ENCODE data around the gene DDX1. TPM values are rescaled to one million over a fixed set of nuclear protein-coding genes. Genes with fewer than 3 reads are reported as not detected.

Gene DDX1
- polyA plus RNA-seq, 1 donor (not counting 4 experiments of a cell fraction or from before 2014, with no cell fraction given) = 140 TPM

DNA sequence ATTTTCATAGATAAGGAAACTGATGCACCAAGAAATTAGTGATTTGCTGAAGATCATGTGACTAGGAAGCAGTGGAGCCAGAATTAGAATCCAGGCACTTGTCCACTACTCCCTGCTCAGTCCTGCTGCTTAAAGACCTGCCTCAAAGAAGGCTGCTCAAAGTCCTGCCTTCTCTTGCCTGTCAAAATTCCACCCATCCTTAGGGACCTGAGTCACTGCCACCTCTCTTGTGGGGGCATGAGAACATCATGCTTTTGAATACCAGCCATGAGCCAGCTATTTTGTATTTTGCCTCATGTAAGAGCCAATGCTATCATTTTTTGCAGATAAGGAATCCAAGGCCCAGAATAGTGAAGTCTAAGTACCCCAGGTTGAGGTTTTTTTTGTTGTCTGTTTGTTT, 47.1 kb downstream of the DDX1 start:
- peaks cover 17% of the 10 kb centered on the region for H3K4me1 ChIP-seq (ENCODE audit: control insufficient read depth, extremely low read depth, insufficient read depth, low read length)
- no peaks in the 10 kb centered on the region for H3K9me1 ChIP-seq (ENCODE audit: control insufficient read depth, extremely low read depth, insufficient read depth, low read length)
- no peak for TF ChIP-seq EZH2 (IDR thresholded peaks at IDR 0.05; ENCODE audit: low read length)
- TF ChIP-seq, protein P1, sequence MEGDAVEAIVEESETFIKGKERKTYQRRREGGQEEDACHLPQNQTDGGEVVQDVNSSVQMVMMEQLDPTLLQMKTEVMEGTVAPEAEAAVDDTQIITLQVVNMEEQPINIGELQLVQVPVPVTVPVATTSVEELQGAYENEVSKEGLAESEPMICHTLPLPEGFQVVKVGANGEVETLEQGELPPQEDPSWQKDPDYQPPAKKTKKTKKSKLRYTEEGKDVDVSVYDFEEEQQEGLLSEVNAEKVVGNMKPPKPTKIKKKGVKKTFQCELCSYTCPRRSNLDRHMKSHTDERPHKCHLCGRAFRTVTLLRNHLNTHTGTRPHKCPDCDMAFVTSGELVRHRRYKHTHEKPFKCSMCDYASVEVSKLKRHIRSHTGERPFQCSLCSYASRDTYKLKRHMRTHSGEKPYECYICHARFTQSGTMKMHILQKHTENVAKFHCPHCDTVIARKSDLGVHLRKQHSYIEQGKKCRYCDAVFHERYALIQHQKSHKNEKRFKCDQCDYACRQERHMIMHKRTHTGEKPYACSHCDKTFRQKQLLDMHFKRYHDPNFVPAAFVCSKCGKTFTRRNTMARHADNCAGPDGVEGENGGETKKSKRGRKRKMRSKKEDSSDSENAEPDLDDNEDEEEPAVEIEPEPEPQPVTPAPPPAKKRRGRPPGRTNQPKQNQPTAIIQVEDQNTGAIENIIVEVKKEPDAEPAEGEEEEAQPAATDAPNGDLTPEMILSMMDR (optimal IDR thresholded peaks at IDR 0.05 in 1 of 3, IDR thresholded peaks at IDR 0.05 in 1 of 3, conservative IDR thresholded peaks at IDR 0.05 in 1 of 3; ENCODE audit: extremely low read depth in 1 of 3, insufficient read depth in 2 of 3, low read length in 3 of 3) = no peak
- no peaks in the 10 kb centered on the region for H4K20me1 ChIP-seq (ENCODE audit: control insufficient read depth, extremely low read depth, insufficient read depth, low read length)
- H3K36me3 ChIP-seq (ENCODE audit: control insufficient read depth in 2 of 2, extremely low read depth in 1 of 2, insufficient read depth in 2 of 2, low read length in 2 of 2) = peaks cover 0 to 5% of the 10 kb centered on the region in 2 experiments
- H3K4me2 ChIP-seq (ENCODE audit: control insufficient read depth, extremely low read depth, insufficient read depth, low read depth, low read length) = no peak overlapping the region
- FAIRE-seq (no peak), DNase-seq (ENCODE audit: low read depth, low spot score) (peak; percentile 32)
- no peaks in the 10 kb centered on the region for H3K9me3 ChIP-seq (ENCODE audit: control insufficient read depth, low read depth, low read length)
- no peak overlapping the region for H2AFZ ChIP-seq (ENCODE audit: control insufficient read depth, low read length)
- no peaks in the 10 kb centered on the region for H3K79me2 ChIP-seq (ENCODE audit: control insufficient read depth, insufficient read depth, low read length)
- no peak overlapping the region for H3K9ac ChIP-seq (ENCODE audit: control insufficient read depth, extremely low read depth, insufficient read depth, low read length)
- no peak overlapping the region for H3K4me3 ChIP-seq (ENCODE audit: control insufficient read depth in 2 of 3, extremely low read depth in 1 of 3, insufficient read depth in 2 of 3, low read depth in 1 of 3, low read length in 3 of 3)
- no peaks in the 10 kb centered on the region for H3K27me3 ChIP-seq (ENCODE audit: control insufficient read depth, extremely low read depth, insufficient read depth, low read length)
- dilution Hi-C loops (cut with MboI; ENCODE audit: extremely low pct_ligation_motif_present, low sequenced_read_pairs) = no loop called here
- H3K27ac ChIP-seq (ENCODE audit: control insufficient read depth, insufficient read depth, low read length) = no peak overlapping the region

DNA sequence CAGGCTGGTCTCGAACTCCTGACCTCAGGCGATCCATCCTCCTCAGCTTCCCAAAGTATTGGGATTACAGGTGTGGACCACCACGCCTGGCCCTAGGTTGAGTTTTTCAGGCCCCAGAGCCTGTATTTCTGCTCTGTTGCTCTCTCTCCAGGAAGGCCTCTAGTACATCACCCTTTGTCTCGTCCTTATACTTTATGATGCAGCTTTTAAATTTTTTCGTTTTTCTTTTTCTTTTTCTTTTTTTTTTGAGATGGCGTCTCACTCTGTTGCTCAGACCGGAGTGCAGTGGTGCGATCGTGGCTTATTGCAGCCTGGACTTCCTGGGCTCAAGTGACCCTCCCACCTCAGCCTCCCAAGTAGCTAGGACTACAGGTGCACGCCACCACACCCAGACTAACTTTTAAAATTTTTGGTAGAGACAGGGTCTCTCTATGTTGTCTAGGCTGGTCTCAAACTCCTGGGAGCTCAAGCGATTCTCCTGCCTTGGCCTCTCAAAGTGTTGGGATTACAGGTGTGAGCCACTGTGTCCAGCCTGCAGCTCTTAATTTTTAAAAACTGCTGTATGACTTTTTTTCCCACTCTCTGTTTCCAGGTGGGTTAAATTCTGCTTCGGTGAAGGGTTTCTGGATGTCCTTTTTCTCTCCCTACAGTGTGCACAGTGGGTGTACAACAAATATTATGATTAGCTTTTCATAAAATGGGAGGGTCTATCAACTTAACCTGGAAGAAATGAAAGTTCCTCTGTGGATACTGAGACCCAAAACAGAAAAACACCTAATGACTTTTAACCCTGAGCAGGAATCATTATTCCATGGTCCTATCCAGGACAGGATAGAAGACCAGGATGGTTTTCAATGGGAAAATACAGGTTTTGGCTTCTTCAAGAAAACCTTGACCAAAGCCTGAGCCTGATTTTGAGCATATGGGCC, 47.9 kb downstream of the DDX1 start:
- peaks cover 0 to 5% of the 10 kb centered on the region in 2 experiments for H3K36me3 ChIP-seq (ENCODE audit: control insufficient read depth in 2 of 2, extremely low read depth in 1 of 2, insufficient read depth in 2 of 2, low read length in 2 of 2)
- H3K9ac ChIP-seq (ENCODE audit: control insufficient read depth, extremely low read depth, insufficient read depth, low read length) = no peak overlapping the region
- H3K27ac ChIP-seq (ENCODE audit: control insufficient read depth, insufficient read depth, low read length) = no peak overlapping the region
- H3K9me1 ChIP-seq (ENCODE audit: control insufficient read depth, extremely low read depth, insufficient read depth, low read length) = no peaks in the 10 kb centered on the region
- DNase-seq (ENCODE audit: low read depth, low spot score) (no peak), FAIRE-seq (no peak)
- H3K9me3 ChIP-seq (ENCODE audit: control insufficient read depth, low read depth, low read length) = no peaks in the 10 kb centered on the region
- dilution Hi-C loops (cut with MboI; ENCODE audit: extremely low pct_ligation_motif_present, low sequenced_read_pairs) = no loop called here
- H3K4me1 ChIP-seq (ENCODE audit: control insufficient read depth, extremely low read depth, insufficient read depth, low read length) = peaks cover 24% of the 10 kb centered on the region
- H3K4me3 ChIP-seq (ENCODE audit: control insufficient read depth in 2 of 3, extremely low read depth in 1 of 3, insufficient read depth in 2 of 3, low read depth in 1 of 3, low read length in 3 of 3) = no peak overlapping the region
- H2AFZ ChIP-seq (ENCODE audit: control insufficient read depth, low read length) = no peak overlapping the region
- H4K20me1 ChIP-seq (ENCODE audit: control insufficient read depth, extremely low read depth, insufficient read depth, low read length) = no peaks in the 10 kb centered on the region
- H3K27me3 ChIP-seq (ENCODE audit: control insufficient read depth, extremely low read depth, insufficient read depth, low read length) = no peaks in the 10 kb centered on the region
- no peak overlapping the region for H3K4me2 ChIP-seq (ENCODE audit: control insufficient read depth, extremely low read depth, insufficient read depth, low read depth, low read length)
- no peaks in the 10 kb centered on the region for H3K79me2 ChIP-seq (ENCODE audit: control insufficient read depth, insufficient read depth, low read length)
- no peak for TF ChIP-seq EZH2 (IDR thresholded peaks at IDR 0.05; ENCODE audit: low read length)
- TF ChIP-seq, protein P1 (optimal IDR thresholded peaks at IDR 0.05 in 1 of 3, IDR thresholded peaks at IDR 0.05 in 1 of 3, conservative IDR thresholded peaks at IDR 0.05 in 1 of 3; ENCODE audit: extremely low read depth in 1 of 3, insufficient read depth in 2 of 3, low read length in 3 of 3) = no peak

Measured in keratinocyte (primary cell).